ENCODE measurements around the gene SCNN1B.
"Not testable (repeated sequence)": the region's sequence is repeated elsewhere in the genome, so short reads cannot be mapped to it uniquely, and the experiment has no call there.

The SCNN1B gene

DNA sequence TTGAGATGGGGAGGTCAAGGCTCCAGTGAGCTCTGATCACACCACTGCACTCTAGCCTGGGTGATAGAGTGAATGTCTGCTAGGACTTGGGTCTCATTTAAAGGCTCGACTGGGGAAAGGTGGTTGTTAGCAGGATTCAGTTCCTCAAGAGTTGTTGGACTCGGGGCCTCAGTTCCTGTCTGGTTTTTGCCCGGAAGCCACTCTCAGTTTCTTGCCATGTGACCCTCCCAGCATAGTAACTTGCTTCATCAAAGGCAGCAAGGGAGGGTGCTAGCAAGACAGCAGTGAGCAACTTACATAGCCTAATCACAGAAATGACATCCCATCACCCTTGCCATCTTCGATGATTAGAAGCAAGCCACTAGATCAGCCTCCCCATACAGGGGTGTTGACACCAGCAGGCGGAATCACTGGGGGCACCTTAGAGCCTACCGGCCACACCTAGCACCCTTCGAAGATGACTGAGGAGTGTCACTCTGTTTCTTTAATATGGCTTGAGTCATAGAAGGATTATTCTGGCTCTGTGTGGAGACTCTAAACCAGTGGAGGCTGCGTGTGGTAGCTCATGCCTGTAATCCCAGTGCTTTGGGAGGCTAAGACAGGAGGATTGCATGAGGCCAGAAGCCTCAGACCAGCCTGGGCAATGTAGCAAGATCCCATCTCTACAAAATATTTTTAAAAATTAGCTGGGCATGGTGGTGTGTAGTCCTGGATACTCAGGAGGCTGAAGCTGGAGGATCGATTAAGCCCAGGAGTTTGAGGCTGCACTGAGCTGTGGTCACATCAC lies 13.2 kb upstream of the SCNN1B start:
- peak; percentile 84 for DNase-seq

DNA sequence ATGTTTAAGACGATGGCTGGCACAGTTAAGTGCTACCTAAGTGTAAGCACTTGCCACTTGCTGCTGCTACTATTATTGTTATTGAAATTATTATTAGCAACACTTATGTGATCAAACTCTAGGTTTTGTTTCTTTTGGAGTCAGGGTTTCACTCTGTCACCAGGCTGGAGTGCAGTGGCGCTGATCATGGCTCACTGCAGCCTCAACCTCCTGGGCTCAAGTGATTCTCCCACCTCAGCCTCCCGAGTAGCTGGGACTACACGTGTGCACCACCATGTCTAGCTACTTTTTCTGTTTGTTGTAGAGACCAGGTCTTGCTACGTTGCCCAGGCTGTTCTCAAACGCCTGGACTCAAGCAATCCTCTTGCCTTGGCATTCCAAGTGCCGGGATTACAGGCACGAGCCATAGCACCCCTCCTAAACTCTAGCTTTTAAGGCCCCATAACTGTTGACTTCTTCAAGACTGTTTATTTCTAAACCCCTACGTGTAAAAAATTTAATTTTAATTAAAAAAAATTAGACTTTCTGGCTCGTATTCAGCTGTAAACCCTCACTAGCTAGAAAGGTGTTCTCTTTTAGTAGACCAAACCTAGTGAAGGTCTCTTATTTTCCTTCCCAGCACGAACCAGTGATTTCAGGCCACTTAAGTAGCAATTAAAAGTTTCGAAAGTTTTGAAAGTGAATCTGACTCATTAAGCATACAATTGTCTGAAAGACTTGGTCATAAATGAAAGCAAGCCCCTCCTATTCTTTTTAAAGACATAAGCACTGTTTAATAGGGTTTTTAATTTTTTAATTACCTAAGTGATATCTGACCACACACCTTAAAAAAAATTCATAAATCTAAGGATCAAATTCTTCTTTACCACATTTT lies 11.7 kb upstream of the SCNN1B start:
- DNase-seq, result peak; percentile 23

DNA sequence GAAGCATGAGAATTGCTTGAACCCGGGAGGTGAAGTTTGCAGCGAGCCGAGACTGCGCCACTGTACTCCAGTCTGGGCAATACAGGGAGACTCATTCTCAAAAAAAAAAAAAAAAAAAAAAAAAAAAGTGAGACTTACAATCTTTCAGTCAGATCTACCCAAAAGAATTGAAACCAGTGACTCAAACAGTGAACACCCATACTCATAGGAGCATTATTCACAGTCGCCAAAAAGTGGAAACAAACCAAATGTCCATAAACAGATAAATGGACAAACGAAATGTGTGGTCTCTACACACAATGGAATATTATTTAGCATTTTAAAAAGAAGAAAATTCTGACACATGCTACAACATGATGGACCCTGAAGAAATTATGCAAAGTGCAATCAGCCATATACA lies 9.1 kb upstream of the SCNN1B start:
- DNase-seq, result no peak

DNA sequence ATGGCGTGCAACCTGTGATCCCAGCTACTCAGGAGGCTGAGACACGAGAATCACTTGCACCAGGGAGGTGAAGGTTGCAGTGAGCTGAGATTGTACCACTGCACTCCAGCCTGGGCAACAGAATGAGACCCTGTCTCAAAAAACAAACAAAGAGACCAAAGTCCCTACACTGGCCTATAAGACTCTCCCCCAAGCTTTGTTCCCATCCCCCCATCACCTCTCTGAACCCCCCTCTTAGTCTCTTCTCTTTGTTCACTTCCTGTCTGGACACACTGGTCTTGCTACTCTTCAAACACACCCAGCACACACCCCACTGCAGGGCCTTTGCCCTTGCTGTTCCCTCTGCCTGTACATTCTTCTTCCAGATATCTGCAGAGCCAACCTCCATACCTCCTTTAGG lies 7.8 kb upstream of the SCNN1B start:
- DNase-seq, result no peak

- no peak for DNase-seq
Measured at GRCh38 chr16:23296994-23297393, 5.1 kb upstream of the SCNN1B start.

- no peak for DNase-seq
Measured at GRCh38 chr16:23298290-23298915, 3.7 kb upstream of the SCNN1B start.

- not testable (repeated sequence) for DNase-seq
Measured at GRCh38 chr16:23299815-23300214, 2.3 kb upstream of the SCNN1B start.

- no peak for DNase-seq
Measured at GRCh38 chr16:23301251-23302044, 654 bp upstream of the SCNN1B start.

DNA sequence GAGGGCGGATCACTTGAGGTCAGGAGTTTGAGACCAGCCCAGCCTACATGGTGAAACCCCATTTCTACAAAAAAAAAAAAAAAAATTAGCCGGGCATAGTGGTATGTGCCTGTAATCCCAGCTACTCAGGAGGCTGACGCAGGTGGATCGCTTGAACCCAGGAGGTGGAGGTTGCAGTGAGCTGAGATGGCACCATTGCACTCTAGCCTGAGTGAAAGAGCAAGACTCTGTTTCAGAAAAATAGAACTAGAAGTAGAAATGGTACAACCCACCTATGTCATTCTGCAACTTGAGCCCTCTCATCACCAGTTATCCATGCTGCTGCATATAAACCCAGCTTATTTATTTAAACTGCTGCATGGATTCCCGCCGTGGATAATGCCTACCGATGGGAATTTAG lies 1.6 kb downstream of the SCNN1B start:
- DNase-seq, result no peak

DNA sequence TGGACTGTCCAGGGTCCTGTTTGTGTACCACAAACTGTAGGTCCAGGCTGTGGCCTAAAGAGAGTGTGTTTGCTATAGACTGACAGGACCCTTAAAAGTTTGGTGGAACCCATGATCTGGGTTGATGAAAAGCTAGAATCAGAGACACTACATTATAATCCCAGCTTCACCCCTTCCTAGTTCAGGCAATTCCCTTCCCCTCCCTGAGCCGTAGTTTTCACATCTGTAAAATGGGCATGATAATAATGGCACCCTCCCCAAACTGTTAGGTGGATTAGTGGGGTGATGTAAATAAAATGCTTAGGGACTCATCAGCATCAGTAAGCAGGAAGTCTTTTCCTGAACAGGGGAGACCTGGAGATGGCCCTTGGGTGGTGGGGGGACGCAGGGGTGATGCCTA lies 2.5 kb downstream of the SCNN1B start:
- DNase-seq, result no peak

DNA sequence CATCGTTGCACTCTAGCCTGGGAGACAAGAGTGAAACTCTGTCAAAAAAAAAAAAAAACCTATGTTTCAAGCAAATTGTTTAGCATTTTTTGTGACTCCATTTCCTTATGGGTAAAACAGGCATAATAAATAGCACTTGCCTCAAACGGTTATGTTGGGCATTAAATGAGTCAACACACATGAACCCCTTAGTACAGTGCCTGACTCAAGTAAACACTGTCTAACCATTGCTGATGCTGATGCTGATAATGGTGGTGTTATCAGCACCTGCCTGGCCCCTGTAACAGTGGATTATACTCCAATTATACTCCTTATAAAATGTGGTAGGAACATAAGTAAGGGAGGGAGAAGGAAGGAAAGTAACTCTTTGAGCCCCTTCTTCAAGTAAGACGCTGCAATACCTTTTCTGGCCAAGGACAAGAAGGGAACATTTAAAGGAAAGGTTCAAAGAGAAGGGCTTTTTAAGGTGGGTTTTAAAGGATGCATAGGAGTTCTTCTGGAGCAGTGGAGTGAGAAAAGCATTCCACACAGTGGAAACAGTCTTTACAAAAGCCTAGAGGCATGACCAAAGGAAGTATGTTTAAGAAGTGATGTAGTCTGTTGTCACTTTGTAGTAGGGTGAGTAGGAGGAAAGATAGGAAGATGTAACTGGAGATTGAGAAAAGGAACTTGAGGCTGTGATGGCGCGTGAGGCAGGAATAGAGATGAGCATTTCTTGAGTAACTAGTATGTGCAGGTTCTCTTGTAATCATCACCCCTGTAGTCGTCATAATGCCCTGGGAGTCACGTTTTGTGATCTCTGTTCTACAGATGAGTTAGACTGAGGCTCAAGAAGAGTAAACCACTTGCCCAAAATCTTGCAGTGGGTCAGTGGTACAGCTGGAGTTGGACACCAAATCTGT lies 4.3 kb downstream of the SCNN1B start:
- no peak for DNase-seq

DNA sequence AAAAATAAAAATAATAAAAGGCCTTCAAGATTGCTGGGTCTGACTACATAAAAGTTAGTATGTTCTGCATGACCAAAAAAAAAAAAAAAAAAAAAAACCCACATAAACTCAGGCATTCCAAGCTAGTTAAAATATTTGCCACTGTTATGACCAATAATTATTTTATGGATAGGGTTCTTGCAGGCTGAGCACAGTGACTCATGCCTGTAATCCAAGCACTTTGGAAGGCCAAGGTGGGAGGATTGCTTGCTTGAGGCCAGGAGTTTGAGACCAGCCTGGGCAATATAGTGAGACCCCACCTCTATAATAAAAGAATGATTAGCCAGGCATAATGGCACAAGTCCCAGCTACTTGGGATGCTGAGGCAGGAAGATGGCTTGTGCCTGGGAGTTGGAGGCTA lies 8.1 kb downstream of the SCNN1B start:
- no peak for DNase-seq

DNA sequence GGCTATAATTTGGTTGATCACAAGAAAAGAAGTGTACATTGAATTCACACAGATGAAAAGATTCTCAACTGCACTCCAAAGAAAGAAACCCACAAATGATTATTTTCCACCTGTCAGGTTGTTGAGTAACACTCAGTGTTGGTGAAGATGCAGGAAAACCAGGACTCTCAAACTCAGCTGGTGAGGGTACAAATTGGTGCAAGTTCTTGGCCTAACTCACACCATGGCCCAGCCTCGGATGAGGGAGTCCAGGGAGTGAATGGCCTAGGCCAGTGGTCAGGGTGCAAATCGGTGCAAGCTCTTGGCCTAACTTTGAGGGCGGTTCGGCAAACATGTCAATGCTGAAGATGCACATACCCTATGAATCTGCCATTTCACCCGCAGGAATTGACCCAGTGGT lies 8.6 kb downstream of the SCNN1B start:
- DNase-seq, result no peak

- no peak for DNase-seq
Measured at GRCh38 chr16:23316232-23316631, 14.1 kb downstream of the SCNN1B start.

- no peak for DNase-seq
Measured at GRCh38 chr16:23316634-23317265, 14.6 kb downstream of the SCNN1B start.

DNA sequence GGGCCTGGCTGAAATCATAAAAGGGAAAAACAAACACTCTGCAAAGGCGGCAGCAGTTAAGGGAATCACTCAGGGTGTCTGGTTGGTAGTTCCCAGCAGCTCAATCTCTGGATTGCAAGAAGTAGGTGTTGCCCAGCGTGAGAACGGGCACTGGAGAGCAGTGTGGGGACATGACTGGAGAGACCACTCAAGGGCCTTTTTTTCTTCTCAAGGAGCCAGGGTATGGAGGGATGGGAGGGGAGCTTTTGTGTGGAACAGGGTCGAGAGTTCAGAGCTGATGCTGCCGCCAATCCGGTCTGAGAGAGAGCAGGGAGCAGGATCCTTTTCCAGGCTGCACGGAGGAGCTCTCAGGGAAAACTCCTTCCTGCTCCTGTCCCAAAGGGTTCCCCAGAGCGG lies 15.2 kb downstream of the SCNN1B start:
- no peak for DNase-seq

DNA sequence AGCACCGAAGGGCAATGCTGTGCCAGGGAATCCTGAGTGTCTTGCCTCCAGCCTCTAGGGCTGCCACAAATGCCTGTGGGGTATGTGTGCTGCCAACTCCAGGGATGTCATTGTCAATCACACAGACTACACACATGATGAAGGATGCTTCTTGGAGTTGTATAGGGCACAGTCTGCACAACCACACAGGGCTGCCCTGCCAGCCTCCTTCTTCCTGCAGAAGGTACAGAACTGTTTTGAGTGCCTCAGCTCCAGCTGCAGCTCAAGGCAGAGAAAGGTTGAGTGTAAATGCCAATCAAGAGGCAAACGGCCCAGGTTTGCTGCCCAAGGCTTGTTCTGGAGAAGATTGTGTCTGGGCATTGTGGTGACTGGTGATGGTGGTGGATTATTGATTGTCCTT lies 15.6 kb downstream of the SCNN1B start:
- no peak for DNase-seq

- DNase-seq, result no peak
Measured at GRCh38 chr16:23318639-23319038, 16.5 kb downstream of the SCNN1B start.

GRCh38 chr16:23319861-23320615 lies 17.9 kb downstream of the SCNN1B start:
- no peak for DNase-seq

GRCh38 chr16:23320693-23321092 lies 18.6 kb downstream of the SCNN1B start:
- no peak for DNase-seq
